ENCODE measurements around the gene TRPC1.
"Not testable (repeated sequence)": the region's sequence is repeated elsewhere in the genome, so short reads cannot be mapped to it uniquely, and the experiment has no call there.

Gene TRPC1

GRCh38 chr3:142723968-142724681 is at the start of gene TRPC1:
TSS of gene TRPC1 (plus strand) at chr3:142724034. CDS start at chr3:142724560, 526 bp downstream.
- FAIRE-seq = no peak

GRCh38 chr3:142676151-142676550 is 47.7 kb upstream of the TRPC1 start:
- no peak for FAIRE-seq

GRCh38 chr3:142680710-142681109 is 43.1 kb upstream of the TRPC1 start:
- no peak for FAIRE-seq

GRCh38 chr3:142690613-142691012 is 33.2 kb upstream of the TRPC1 start:
- FAIRE-seq = no peak

- no peak for FAIRE-seq
These were observed 32.3 kb upstream of the TRPC1 start for GRCh38 chr3:142691527-142691926.

GRCh38 chr3:142693136-142693853 is 30.5 kb upstream of the TRPC1 start:
- no peak for FAIRE-seq

GRCh38 chr3:142694225-142694624 is 29.6 kb upstream of the TRPC1 start:
- FAIRE-seq = no peak

- no peak for FAIRE-seq
These were observed 18.6 kb upstream of the TRPC1 start for GRCh38 chr3:142705198-142705597.

GRCh38 chr3:142706321-142707127 is 17.3 kb upstream of the TRPC1 start:
- FAIRE-seq = no peak

- no peak for FAIRE-seq
These were observed 14.6 kb upstream of the TRPC1 start for GRCh38 chr3:142709207-142709606.

- FAIRE-seq = not testable (repeated sequence)
These were observed 9.0 kb upstream of the TRPC1 start for GRCh38 chr3:142714882-142715281.

- FAIRE-seq = no peak
These were observed 7.7 kb upstream of the TRPC1 start for GRCh38 chr3:142716102-142716501.

- no peak for FAIRE-seq
These were observed 218 bp upstream of the TRPC1 start for GRCh38 chr3:142723665-142723967.

- no peak for FAIRE-seq
These were observed 985 bp downstream of the TRPC1 start for GRCh38 chr3:142724682-142725356.

GRCh38 chr3:142725357-142725739 is 1.5 kb downstream of the TRPC1 start:
- FAIRE-seq = no peak

- no peak for FAIRE-seq
These were observed 2.2 kb downstream of the TRPC1 start for GRCh38 chr3:142726017-142726416.

- no peak for FAIRE-seq
These were observed 8.2 kb downstream of the TRPC1 start for GRCh38 chr3:142732066-142732465.

- FAIRE-seq = no peak
These were observed 11.0 kb downstream of the TRPC1 start for GRCh38 chr3:142734834-142735233.

GRCh38 chr3:142735462-142735861 is 11.6 kb downstream of the TRPC1 start:
- FAIRE-seq = no peak

- FAIRE-seq = no peak
These were observed 14.6 kb downstream of the TRPC1 start for GRCh38 chr3:142738396-142738795.

GRCh38 chr3:142746646-142747045 is 22.8 kb downstream of the TRPC1 start:
- FAIRE-seq = no peak

- FAIRE-seq = not testable (repeated sequence)
These were observed 26.7 kb downstream of the TRPC1 start for GRCh38 chr3:142750531-142750930.

GRCh38 chr3:142752605-142753004 is 28.8 kb downstream of the TRPC1 start:
- FAIRE-seq = not testable (repeated sequence)
